IMR-90 (cell line): ENCODE data around the gene EVA1A. TPM values are rescaled to one million over a fixed set of nuclear protein-coding genes. Genes with fewer than 3 reads are reported as not detected.

Source experiments
- ATAC-seq: fragments of 200-7000 bp; cut with Tn5 transposase; 2 replicates; pipeline ENCODE4 v1.9.1; 2020; ENCODE audit warnings: low read depth, mild to moderate bottlenecking, moderate library complexity
- BruUV-seq: library from RNA; stranded (reverse); fragments of 400-500 nt; replicated peaks from 2 replicates; lab custom pipeline; 2021; lab: Mats Ljungman, UMichigan
- CTCF ChIA-PET: fragments of 300-600 bp; formaldehyde crosslinking; extraction: SDS; loops from one replicate; lab custom pipeline; 2021; ENCODE audit warnings: antibody characterized with exemption; lab: Yijun Ruan, JAX
- POLR2A ChIA-PET: fragments of 300-600 bp; sonication (Branson Sonifier 250); formaldehyde crosslinking; loops from one replicate; lab custom pipeline; 2022; ENCODE audit warnings: antibody characterized with exemption; ENCODE audit not compliant: unreplicated experiment; lab: Charles Lee
- DNase-seq: peaks from one replicate; pipeline ENCODE4 v3.0.0; 2013
- H2AFZ ChIP-seq: replicated peaks from 2 replicates; pipeline ENCODE3; 2013; ENCODE audit warnings: low read length, mild to moderate bottlenecking; ENCODE audit not compliant: poor library complexity
- H2AK5ac ChIP-seq: 2 replicates; pipeline ENCODE4 v1.6.1; 2013; ENCODE audit warnings: low read depth, low read length, inconsistent platforms
- H2AK9ac ChIP-seq: replicated peaks from 2 replicates; pipeline ENCODE3; 2013; ENCODE audit warnings: mild to moderate bottlenecking, low read depth, low read length, moderate library complexity; ENCODE audit not compliant: poor library complexity
- H2BK120ac ChIP-seq: 2 replicates; pipeline ENCODE4 v1.6.1; 2013; ENCODE audit warnings: low read depth, low read length, inconsistent platforms
- H2BK15ac ChIP-seq: 3 replicates; pipeline ENCODE4 v1.6.1; 2013; ENCODE audit warnings: low read depth, low read length, inconsistent platforms
- H2BK20ac ChIP-seq: 2 replicates; pipeline ENCODE4 v1.6.1; 2013; ENCODE audit warnings: low read depth, mild to moderate bottlenecking, inconsistent platforms, low read length, moderate library complexity
- H2BK5ac ChIP-seq: 2 replicates; pipeline ENCODE4 v1.6.1; 2013; ENCODE audit warnings: mild to moderate bottlenecking, low read depth, low read length, inconsistent platforms; ENCODE audit not compliant: poor library complexity, severe bottlenecking
- H3K14ac ChIP-seq: replicated peaks from 2 replicates; pipeline ENCODE4 v1.6.1; 2013; ENCODE audit warnings: low read depth, low read length, inconsistent platforms
- H3K18ac ChIP-seq: 2 replicates; pipeline ENCODE4 v1.6.1; 2013; ENCODE audit warnings: low read depth, low read length, control low read depth
- H3K23ac ChIP-seq: 2 replicates; pipeline ENCODE4 v1.6.1; 2013; ENCODE audit warnings: low read depth, low read length, inconsistent platforms
- H3K27ac ChIP-seq: 2 replicates; pipeline ENCODE4 v1.5.1; 2013; ENCODE audit warnings: mild to moderate bottlenecking, control low read depth, low read length; ENCODE audit not compliant: insufficient read depth
- H3K27me3 ChIP-seq: 2 replicates; pipeline ENCODE4 v1.6.1; 2013; ENCODE audit warnings: low read length; ENCODE audit not compliant: control insufficient read depth, insufficient read depth
- H3K36me3 ChIP-seq: 2 replicates; pipeline ENCODE4 v1.6.1; 2013; ENCODE audit warnings: low read length, mixed read lengths; ENCODE audit not compliant: control insufficient read depth, insufficient read depth
- H3K4ac ChIP-seq: 2 replicates; pipeline ENCODE4 v1.6.1; 2013; ENCODE audit warnings: low read depth, low read length, inconsistent platforms
- H3K4me1 ChIP-seq: 2 replicates; pipeline ENCODE4 v1.6.1; 2013; ENCODE audit warnings: low read length, mixed read lengths; ENCODE audit not compliant: control insufficient read depth, insufficient read depth
- H3K4me2 ChIP-seq: 2 replicates; pipeline ENCODE4 v1.6.1; 2013; ENCODE audit warnings: low read depth, mild to moderate bottlenecking, control low read depth, low read length, moderate library complexity
- H3K4me3 ChIP-seq: 2 replicates; pipeline ENCODE4 v1.5.1; 2013; ENCODE audit warnings: low read depth, mild to moderate bottlenecking, control low read depth, low read length, moderate library complexity; ENCODE audit not compliant: insufficient read depth
- H3K56ac ChIP-seq: 2 replicates; pipeline ENCODE4 v1.6.1; 2013; ENCODE audit warnings: low read length, inconsistent platforms; ENCODE audit not compliant: insufficient read depth; ENCODE audit errors: extremely low read depth
- H3K79me1 ChIP-seq, 2 experiments: 2 replicates each; pipeline ENCODE4 v1.6.1; 2013; ENCODE audit warnings: low read length in 2 of 2, inconsistent platforms in 1 of 2, low read depth in 1 of 2
- H3K9ac ChIP-seq: 2 replicates; pipeline ENCODE4 v1.6.1; 2013; ENCODE audit warnings: low read depth, low read length, control low read depth
- H3K9me1 ChIP-seq: 2 replicates; pipeline ENCODE4 v1.6.1; 2013; ENCODE audit warnings: low read length, inconsistent platforms; ENCODE audit not compliant: insufficient read depth
- H3K9me3 ChIP-seq: 2 replicates; pipeline ENCODE4 v1.6.1; 2013; ENCODE audit warnings: low read length; ENCODE audit not compliant: control insufficient read depth, insufficient read depth
- H4K20me1 ChIP-seq: 2 replicates; pipeline ENCODE4 v1.6.1; 2013; ENCODE audit warnings: low read length, inconsistent platforms; ENCODE audit not compliant: insufficient read depth
- H4K5ac ChIP-seq: 2 replicates; pipeline ENCODE4 v1.6.1; 2013; ENCODE audit warnings: mild to moderate bottlenecking, low read depth, low read length, control low read depth
- H4K8ac ChIP-seq, 2 experiments: 2 replicates each; pipeline ENCODE4 v1.6.1; 2013; ENCODE audit warnings: low read depth in 2 of 2, low read length in 2 of 2, control low read depth in 1 of 2, inconsistent platforms in 1 of 2
- H4K91ac ChIP-seq: 2 replicates; pipeline ENCODE4 v1.6.1; 2013; ENCODE audit warnings: low read depth, low read length, inconsistent platforms; ENCODE audit not compliant: insufficient read depth
- CHD1 ChIP-seq: IDR thresholded peaks from 2 replicates; pipeline ENCODE4 v1.6.1; 2012; ENCODE audit warnings: low read depth, low read length, improper control_type of control experiment
- CTCF ChIP-seq: conservative IDR thresholded peaks from 2 replicates; pipeline ENCODE4 v1.5.1; 2012; ENCODE audit warnings: mild to moderate bottlenecking, low read depth, low read length, improper control_type of control experiment
- NFE2L2 ChIP-seq: fragments of 150-350 bp; IDR thresholded peaks from 2 replicates; pipeline ENCODE4 v1.6.1; 2016; ENCODE audit warnings: low read depth, mild to moderate bottlenecking, low read length
- USF2 ChIP-seq: fragments of 150-350 bp; IDR thresholded peaks from 2 replicates; pipeline ENCODE4 v1.6.1; 2017; ENCODE audit warnings: mild to moderate bottlenecking, antibody characterized with exemption, low read length, low read depth
- WGBS, 2 experiments: methylation state at CpG; one replicate each; pipeline versions ENCODE4 v1.1.5 to v1.1.7; 2013; ENCODE audit warnings: missing lambda C conversion rate in 2 of 2; ENCODE audit not compliant: insufficient read length in 1 of 2; ENCODE audit errors: extremely low coverage in 2 of 2; 5-methylcytosine and 5-hydroxymethylcytosine counted together
- dilution Hi-C: fragments of 300-500 bp; cut with HindIII; formaldehyde crosslinking; loops from one replicate; pipeline ENCODE4 v1.14.3; 2018; ENCODE audit warnings: low sequenced_read_pairs; ENCODE audit not compliant: unreplicated experiment
- in situ Hi-C: fragments of 300-500 bp; cut with MboI; formaldehyde crosslinking; loops from 3 replicates; pipeline ENCODE4 v1.14.3; 2019; ENCODE audit warnings: low sequenced_read_pairs, inconsistent platforms, mixed read lengths
- intact Hi-C: fragments of 100-400 bp; cut with micrococcal nuclease; formaldehyde crosslinking; loops from 2 replicates; pipeline ENCODE4 v1.10.0; 2022
- polyA plus RNA-seq, 3 experiments: library from polyadenylated mRNA; depleted of rRNA; stranded (reverse); fragments of >200 nt; gene quantifications; 2 replicates each; pipeline ENCODE4 v1.2.3, GENCODE V29; 2012; ENCODE audit warnings: low replicate concordance in 1 of 3
- total RNA-seq: library from RNA; depleted of rRNA; stranded (reverse); fragments of >200 nt; gene quantifications from 2 replicates; pipeline ENCODE4 v1.2.3, GENCODE V29; 2012

The EVA1A gene
- total and polyA plus RNA-seq, 2 of the 4 experiments (the other 2 are of a cell fraction), result 54.5 to 93.7 TPM

- H2BK20ac ChIP-seq, result no peak overlapping the region
- peaks cover 1% of the 10 kb centered on the region; the same call in 1 of the 2 replicates for H3K4me1 ChIP-seq
- H2AK9ac ChIP-seq, result no peak overlapping the region
- TF ChIP-seq NFE2L2 (no peak), USF2 (no peak), CTCF (no peak), CHD1 (no peak)
- in situ Hi-C loops, result no loop called here
- H3K23ac ChIP-seq, result no peak overlapping the region
- no peak overlapping the region for H3K4ac ChIP-seq
- ATAC-seq, result no peak
- H3K27ac ChIP-seq, result no peak overlapping the region
- no peak for DNase-seq
- no peak overlapping the region for H2AK5ac ChIP-seq
- H4K8ac ChIP-seq, result no peak overlapping the region
- no peak overlapping the region for H4K91ac ChIP-seq
- no peak overlapping the region for H3K18ac ChIP-seq
- no peaks in the 10 kb centered on the region for H3K9me1 ChIP-seq
- no peak overlapping the region for H3K4me2 ChIP-seq
- H2BK15ac ChIP-seq, result no peak overlapping the region
- H2BK5ac ChIP-seq, result no peak overlapping the region
- intact Hi-C loops, result no loop called here
- CTCF ChIA-PET, result interaction anchor here (1.0 to 2.5 kb wide), 2 partner anchors 148 to 167 kb away, joined by 3 to 7 read pairs; no protein-coding TSS in a partner anchor
- no peaks in the 10 kb centered on the region for H3K79me1 ChIP-seq
- no peak overlapping the region for H2AFZ ChIP-seq
- H3K9ac ChIP-seq, result no peak overlapping the region
- no peak overlapping the region for H4K5ac ChIP-seq
- dilution Hi-C loops, result loop anchor here (25.0 kb wide), 1 partner anchor 177 kb away; the partner anchor contains the start of gene MRPL19
- H2BK120ac ChIP-seq, result no peak overlapping the region
- H3K27me3 ChIP-seq, result peaks cover 40% of the 10 kb centered on the region
- H4K20me1 ChIP-seq, result no peaks in the 10 kb centered on the region
- WGBS, 2 experiments, result no CpG with 5 or more reads among the region's 2 CpGs
- H3K36me3 ChIP-seq, result no peaks in the 10 kb centered on the region
- no peak overlapping the region for H3K4me3 ChIP-seq
- no peak overlapping the region for H3K56ac ChIP-seq
- POLR2A ChIA-PET, result no interaction called here
- H3K14ac ChIP-seq, result no peak overlapping the region
- BruUV-seq, result no TSS peak
- H3K9me3 ChIP-seq, result no peaks in the 10 kb centered on the region
Observed at GRCh38 chr2:75460630-75461029, 100.1 kb downstream of the EVA1A start.
